Measurements from ENCODE around the gene SLK.

GRCh38 chr10:103922659-103923058 is 44.3 kb upstream of the SLK start:
- TF ChIP-seq CTCF (IDR thresholded peaks at IDR 0.05) (no peak), POLR2A (IDR thresholded peaks at IDR 0.05) (no peak)

All from thyroid gland (tissue), 4 donors.